Motor neuron (in vitro differentiated cells): Measurements from ENCODE around the gene TMEM120B. TPM values are rescaled to one million over a fixed set of nuclear protein-coding genes. Genes with fewer than 3 reads are reported as not detected.
A peak's percentile ranks its signal among the peaks of the same experiment; 100 is the strongest.

ENCODE experiments used
- ATAC-seq, 8 experiments: fragments of 200-7000 bp; cut with Tn5 transposase; replicated peaks in 6 of 8; 2 replicates each; pipeline ENCODE4 v1.8.0; 2021; ENCODE audit warnings: mild to moderate bottlenecking in 8 of 8, moderate library complexity in 8 of 8
- H3K27ac ChIP-seq, 2 donors: fragments of 250-450 bp; sonication (Bioruptor Pico); 2 replicates each; pipeline ENCODE4 v1.9.0; 2021; ENCODE audit warnings: antibody characterized with exemption in 2 of 2, mild to moderate bottlenecking in 2 of 2, moderate library complexity in 1 of 2
- H3K4me1 ChIP-seq, 2 donors: fragments of 250-450 bp; sonication (Bioruptor Pico); replicated peaks in 1 of 2; 2 replicates each; pipeline ENCODE4 v1.6.1; 2021; ENCODE audit warnings: antibody characterized with exemption in 2 of 2, mild to moderate bottlenecking in 2 of 2, moderate library complexity in 1 of 2
- H3K4me3 ChIP-seq, 5 donors: fragments of 250-450 bp; sonication (Bioruptor Pico); 2 replicates each; pipeline ENCODE4 v1.9.0; 2021; ENCODE audit warnings: antibody characterized with exemption in 5 of 5, mild to moderate bottlenecking in 5 of 5, moderate library complexity in 4 of 5
- WGBS, 10 experiments: fragments of 450-650 bp; shearing (Covaris generic); methylation state at CpG; one replicate each; pipeline ENCODE4 v1.0.0; 2022; 5-methylcytosine and 5-hydroxymethylcytosine counted together
- in situ Hi-C, 9 experiments: fragments of 400-800 bp; cut with MboI; loops; one replicate each; pipeline ENCODE4 v1.15.0; 2021; ENCODE audit warnings: low sequenced_read_pairs in 9 of 9, low pct_unique_long_range_greater_than_20kb in 2 of 9; ENCODE audit not compliant: unreplicated experiment in 9 of 9
- total RNA-seq, 8 experiments: library from RNA; unstranded; fragments of 300-600 nt; gene quantifications; 2 replicates each; pipeline versions ENCODE4 v1.2.3 to v1.2.4, GENCODE V29; 2022

The TMEM120B gene
- total RNA-seq, 8 experiments from 2014 or later: 4.9 to 13.4 (median 7.7) TPM

DNA sequence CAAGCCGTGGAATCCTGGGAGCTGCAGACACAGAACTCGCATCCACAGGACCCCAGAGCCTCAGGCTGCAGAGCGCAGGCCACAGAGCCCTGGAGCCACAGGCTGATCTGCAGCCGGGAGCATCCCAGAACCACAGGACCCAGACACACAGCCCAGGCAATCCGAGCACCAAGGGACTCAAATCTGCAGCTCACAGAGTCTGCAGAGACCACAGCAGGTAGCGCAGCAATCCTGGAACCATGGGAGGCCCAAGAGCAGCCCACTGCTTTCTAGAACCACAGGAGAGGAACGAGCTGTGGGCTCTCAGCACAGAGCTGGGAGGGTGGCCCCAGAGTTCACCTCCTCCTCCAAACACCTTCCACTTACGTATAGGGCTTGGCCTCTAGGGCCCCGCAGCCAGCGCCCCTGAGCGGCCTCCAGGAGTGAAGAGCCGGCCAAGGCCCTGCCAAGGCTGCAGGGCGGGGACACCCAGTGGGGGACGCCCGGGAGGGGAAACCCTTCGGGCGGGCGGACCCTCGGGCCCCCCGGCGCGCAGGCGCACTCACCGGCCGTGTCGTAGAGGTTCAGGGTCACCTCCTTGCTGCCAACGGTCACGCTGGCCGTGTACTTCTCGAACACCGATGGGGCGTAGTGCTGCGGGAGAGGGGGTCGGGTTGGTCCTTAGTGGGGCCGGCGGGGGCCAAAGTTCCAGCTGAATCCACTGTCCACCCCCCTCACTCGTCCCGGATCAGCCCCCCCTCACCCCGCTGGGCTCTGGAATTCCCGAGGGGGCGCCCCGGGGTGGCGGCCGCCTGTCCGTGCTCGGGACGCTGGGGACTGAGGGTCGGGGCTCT lies 80.3 kb downstream of the TMEM120B start:
- Histone ChIP-seq H3K4me1 (peaks cover 36 to 38% of the 10 kb centered on the region in 2 donors), H3K4me3 (peak overlapping the region in 4 of 5 donors; percentile 21 to 34 (median 30)), H3K27ac (no peak overlapping the region)
- no peak for ATAC-seq
- 40 to 100% (median 88%) methylated on average over 1 to 6 of the region's 48 CpGs; no CpG with 5 or more reads in 5 of the 10 experiments for WGBS, 10 experiments
- in situ Hi-C loops: loop anchor here in 3 of 9 experiments (10.0 to 25.0 kb wide), 2 partner anchors 88 to 106 kb away; no protein-coding TSS in a partner anchor

DNA sequence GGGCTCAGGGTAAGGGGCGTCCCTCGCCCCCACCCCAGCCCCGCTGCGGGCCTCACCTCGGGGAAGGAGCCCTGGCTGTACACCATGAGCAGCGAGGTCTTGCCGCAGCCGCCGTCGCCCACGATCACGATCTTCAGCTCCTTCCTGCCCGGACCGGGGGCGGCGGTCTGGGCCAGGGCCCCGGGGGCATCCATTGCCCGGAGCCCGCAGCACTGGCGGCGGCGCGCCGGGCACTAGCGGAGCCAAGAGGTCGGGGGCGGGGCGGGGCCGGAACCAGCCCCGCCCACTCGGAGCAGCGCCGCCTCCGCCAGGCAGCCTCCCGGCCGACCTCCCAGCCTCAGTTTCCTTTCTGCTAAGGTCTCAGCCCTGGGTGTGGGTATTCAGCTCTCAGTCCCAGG lies 80.9 kb downstream of the TMEM120B start, which contains the start of gene RHOF:
Gene RHOF, minus strand, starts transcription at position 249 of the 398 bp plus-strand sequence. Its CDS starts 55 bp downstream, at position 194.
- Histone ChIP-seq H3K4me3 (peak within 1 kb of the TSS; percentile 16 to 34 (median 28)), H3K4me1 (peaks cover 42 to 44% of the 10 kb centered on the region in 2 donors), H3K27ac (peak within 1 kb of the TSS; percentile 27 to 66)
- peak in 3 of 8 experiments; percentile 0 to 7 (median 1) for ATAC-seq
- WGBS, 10 experiments: 20% methylated on average over 4 of the region's 36 CpGs; no CpG with 5 or more reads in 9 of the 10 experiments
- in situ Hi-C loops: loop anchor here in 3 of 9 experiments (10.0 to 25.0 kb wide), 2 partner anchors 89 to 106 kb away; no protein-coding TSS in a partner anchor

DNA sequence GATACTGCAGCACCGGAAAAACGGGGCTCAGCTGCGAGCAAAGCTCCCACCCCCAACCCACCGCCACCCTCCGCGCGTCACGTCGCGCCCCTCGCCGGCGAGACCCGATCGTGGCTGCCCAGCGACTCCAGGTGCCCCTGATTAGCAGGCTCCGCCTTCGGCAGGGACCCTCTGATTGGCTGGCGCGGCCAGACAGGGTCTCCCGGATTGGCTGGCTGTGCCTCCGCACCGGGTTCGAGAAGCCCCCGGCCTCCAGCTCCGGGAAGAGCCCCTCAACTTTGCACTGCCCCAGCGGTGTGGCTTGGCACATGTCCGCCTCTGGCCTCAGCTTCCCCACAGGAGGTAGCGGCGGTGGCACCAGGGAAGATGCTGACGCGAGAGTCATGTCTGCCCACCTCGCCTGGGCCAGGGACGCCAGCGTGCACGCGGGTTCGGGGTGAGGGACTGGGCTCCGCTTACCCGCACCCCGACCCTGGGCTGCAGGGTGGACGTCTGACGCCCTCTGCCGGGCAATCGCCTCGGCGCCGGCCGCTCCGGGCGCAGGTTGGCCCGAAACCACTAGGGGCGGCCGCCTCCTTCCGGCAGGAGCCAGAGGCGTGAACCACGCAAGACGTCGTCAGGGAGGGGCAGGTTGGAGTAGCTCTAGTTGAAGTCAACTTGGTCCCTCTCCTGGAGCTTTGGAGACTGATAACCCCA lies 81.4 kb downstream of the TMEM120B start:
- Histone ChIP-seq H3K27ac (peak overlapping the region; percentile 27 to 66), H3K4me1 (peaks cover 48 to 50% of the 10 kb centered on the region in 2 donors), H3K4me3 (peak overlapping the region; percentile 16 to 34 (median 28))
- WGBS, 10 experiments: 2% methylated on average over 18 of the region's 59 CpGs; no CpG with 5 or more reads in 9 of the 10 experiments
- ATAC-seq: peak; percentile 36 to 69 (median 56)
- in situ Hi-C loops: loop anchor here in 3 of 9 experiments (10.0 to 25.0 kb wide), 2 partner anchors 89 to 107 kb away; no protein-coding TSS in a partner anchor

DNA sequence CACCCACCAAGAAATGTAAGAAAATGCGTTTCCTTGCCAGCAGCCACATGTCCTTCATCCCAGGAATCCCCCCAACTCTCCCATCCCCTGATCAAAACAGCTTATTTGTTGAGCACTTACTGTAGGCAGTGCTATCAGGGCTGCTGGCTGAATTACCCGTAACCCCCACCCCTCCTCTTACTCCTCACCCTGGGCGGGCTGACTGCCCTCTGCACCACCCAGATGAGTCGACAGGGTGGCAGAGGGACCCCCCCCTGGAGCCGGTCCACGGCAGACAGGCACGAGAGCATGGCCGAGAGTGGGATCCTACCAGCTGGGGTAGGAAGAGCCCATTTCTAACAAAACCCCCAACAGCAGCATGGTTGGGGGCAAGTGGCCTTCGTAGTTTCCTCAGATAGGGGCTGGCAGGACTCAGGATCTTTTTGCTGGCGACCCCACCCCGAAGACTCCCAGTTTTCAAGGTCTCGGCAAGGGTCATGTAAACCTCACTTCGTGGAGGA lies 82.0 kb downstream of the TMEM120B start:
- Histone ChIP-seq H3K4me3 (peak overlapping the region in 3 of 5 donors; percentile 16 to 34 (median 33)), H3K27ac (peak overlapping the region; percentile 27 to 66), H3K4me1 (peaks cover 48 to 53% of the 10 kb centered on the region in 2 donors)
- peak; percentile 2 to 11 (median 4) for ATAC-seq
- WGBS, 10 experiments: 0 to 80% (median 0%) methylated on average over 1 to 8 of the region's 13 CpGs; no CpG with 5 or more reads in 5 of the 10 experiments
- in situ Hi-C loops: loop anchor here in 3 of 9 experiments (10.0 to 25.0 kb wide), 2 partner anchors 90 to 107 kb away; no protein-coding TSS in a partner anchor

DNA sequence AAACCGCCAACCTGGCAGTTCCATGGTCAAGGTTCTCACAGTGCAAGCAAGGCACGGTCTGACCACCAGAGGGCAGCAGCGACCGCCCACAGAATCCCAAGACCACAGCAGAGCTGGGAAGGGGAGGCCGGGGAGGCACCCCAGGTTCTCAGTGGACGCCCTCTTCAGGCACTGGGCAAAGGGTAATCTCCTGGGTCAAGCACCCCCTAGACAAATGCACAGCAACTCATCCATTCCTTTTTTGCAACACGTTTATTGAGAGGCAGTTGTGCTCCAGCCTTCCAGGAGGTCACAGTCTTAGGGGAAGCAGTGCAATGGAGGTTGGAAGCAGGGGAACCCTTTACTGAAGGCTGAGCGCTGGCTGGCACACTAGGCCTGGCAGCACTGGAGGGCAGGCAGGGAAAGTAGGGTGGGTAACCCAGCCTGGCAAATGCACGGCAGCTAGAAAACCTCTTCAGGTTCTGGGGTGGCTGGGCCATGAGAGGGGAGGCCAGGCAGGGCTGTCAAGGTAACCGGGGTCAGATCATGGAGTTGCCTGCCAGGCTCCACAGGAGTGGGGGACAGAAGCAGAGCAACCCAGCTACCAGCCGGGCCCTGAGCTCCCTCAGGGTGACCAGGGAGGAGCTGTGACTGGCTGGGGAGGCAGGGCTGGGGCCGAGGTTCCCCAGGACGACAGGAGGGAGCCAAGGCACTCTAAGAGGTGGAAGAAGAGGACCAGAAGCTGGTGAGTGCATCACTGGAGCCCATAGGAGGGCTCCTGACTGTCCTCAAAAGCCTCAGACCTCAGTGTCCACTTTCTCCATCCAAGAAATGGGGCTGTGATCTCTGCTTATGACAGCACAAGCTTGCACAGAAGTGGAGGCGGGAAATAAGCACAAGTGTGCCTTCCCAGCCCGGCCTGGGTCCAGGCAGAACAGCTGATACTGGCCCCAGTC lies 82.7 kb downstream of the TMEM120B start:
- peak; percentile 2 to 15 (median 10) for ATAC-seq
- 0 to 87% (median 15%) methylated on average over 1 to 6 of the region's 15 CpGs; no CpG with 5 or more reads in 2 of the 10 experiments for WGBS, 10 experiments
- Histone ChIP-seq H3K4me1 (peaks cover 48 to 53% of the 10 kb centered on the region in 2 donors), H3K4me3 (peak overlapping the region in 2 of 5 donors; percentile 33 to 34), H3K27ac (peak overlapping the region; percentile 27 to 66)
- in situ Hi-C loops: loop anchor here in 3 of 9 experiments (10.0 to 25.0 kb wide), 2 partner anchors 90 to 108 kb away; no protein-coding TSS in a partner anchor

DNA sequence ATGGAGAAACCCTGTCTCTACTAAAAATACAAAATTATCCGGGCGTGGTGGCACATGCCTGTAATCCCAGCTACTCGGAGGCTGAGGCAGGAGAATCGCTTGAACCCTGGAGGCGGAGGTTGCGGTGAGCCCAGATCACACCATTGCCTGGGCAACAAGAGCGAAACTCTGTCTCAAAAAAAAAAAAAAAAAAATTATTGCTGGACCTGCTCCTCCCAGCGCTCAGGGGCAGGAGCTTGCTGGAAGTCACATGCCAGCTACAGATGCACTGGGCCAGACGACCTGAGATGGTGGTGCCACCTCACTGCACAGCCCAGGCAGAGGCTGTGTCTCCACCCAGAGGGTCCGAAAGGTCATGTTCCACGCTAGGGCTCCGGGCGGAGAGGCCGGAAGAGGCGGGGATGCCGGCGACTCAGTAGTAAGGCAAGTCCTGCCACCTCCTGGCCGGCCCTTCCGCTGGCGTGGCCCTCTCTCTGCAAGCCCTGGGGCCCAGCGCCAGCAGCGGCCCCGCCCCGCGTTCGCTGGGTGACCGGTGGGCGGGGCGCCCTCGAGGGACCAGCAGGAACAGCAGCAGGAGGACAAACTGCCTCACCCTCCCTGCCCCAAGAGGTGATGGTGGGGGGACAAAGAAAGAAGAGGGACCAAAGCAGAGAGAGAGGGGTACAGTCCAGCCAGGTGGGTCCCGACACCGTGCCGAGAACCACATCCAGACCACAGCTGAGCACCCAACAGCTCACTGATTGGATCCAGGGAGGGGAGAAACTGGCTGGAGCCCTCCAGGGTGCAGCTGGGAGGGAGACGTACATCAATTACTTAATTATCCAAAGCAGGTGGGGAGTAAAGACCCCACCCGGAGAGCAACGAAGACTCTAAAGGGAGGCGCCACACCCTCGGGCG lies 84.6 kb downstream of the TMEM120B start:
- WGBS, 10 experiments: 0 to 31% (median 7%) methylated on average over 4 to 10 of the region's 39 CpGs
- Histone ChIP-seq H3K4me3 (peak overlapping the region; percentile 54 to 92 (median 57)), H3K4me1 (peaks cover 48 to 53% of the 10 kb centered on the region in 2 donors), H3K27ac (peak overlapping the region; percentile 98 to 100)
- in situ Hi-C loops: loop anchor here in 3 of 9 experiments (10.0 to 25.0 kb wide), 2 partner anchors 92 to 110 kb away; no protein-coding TSS in a partner anchor
- peak; percentile 15 to 68 (median 59) for ATAC-seq

DNA sequence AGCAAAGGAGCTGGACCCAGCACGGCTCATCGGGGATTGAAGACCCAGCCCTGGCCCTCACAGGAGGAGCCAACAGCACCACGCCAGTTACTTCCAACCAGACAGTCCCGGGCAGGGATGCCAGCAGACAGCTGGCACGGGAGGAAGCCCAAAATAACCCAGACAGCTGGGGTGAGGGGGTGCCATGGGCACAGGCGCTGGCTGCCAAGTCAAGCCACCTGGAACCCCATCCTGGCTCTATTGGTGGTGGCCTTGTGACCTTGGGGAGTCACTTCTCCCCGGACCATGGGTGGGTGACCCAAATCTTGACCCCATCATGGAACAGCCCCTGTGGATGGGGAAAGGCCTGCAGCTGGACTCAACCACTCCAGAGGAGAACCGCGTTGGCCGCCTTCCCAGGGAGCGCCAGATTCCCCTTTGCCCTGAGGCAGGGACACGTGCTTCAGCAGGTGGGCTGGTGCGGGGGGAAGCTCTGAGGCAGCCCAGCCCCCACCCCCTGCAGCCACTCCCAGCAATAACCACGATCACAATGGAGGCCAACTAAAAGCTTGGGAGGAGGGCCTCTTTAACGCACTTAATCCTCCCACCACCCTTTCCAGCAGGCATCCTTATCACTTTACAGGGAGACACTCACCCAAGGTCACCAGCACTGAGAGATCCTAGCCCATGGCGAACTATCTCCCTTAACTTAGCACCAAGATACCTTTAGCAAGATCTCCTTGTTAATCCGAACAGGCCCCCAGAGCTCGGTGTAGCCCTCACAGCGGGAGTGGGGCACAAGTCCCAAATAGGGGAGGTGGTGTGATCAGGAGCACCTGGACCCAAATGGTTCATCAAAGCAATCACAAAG lies 85.6 kb downstream of the TMEM120B start:
- H3K4me1 ChIP-seq: peaks cover 41 to 51% of the 10 kb centered on the region in 2 donors
- peak in 1 of 8 experiments; percentile 1 for ATAC-seq
- 0 to 80% (median 20%) methylated on average over 1 to 4 of the region's 19 CpGs; no CpG with 5 or more reads in 3 of the 10 experiments for WGBS, 10 experiments
- in situ Hi-C loops: loop anchor here in 3 of 9 experiments (10.0 to 25.0 kb wide), 2 partner anchors 93 to 111 kb away; no protein-coding TSS in a partner anchor
- H3K27ac ChIP-seq: peak overlapping the region; percentile 98 to 100
- H3K4me3 ChIP-seq: peak overlapping the region; percentile 54 to 92 (median 57)

DNA sequence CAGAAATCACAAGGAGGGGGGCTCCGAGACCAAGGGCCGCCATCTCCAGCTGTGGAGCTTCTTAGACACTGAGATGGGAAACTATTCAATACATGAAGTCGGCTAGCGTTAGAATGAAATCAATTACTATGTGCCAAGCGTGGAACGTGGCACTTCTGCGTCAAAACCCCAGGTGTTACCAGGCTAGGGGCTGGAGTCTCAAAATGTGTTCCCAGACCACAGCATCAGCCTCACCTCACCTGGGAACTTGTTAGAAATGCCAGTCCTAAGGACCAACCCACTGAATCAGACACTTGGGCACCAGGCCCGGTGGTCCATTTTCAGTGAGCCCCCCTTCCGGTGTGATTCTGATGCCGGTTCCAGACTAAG lies 86.2 kb downstream of the TMEM120B start:
- H3K4me3 ChIP-seq: peak overlapping the region; percentile 54 to 92 (median 57)
- in situ Hi-C loops: loop anchor here in 3 of 9 experiments (10.0 to 25.0 kb wide), 2 partner anchors 94 to 111 kb away; no protein-coding TSS in a partner anchor
- peaks cover 41 to 44% of the 10 kb centered on the region in 2 donors for H3K4me1 ChIP-seq
- WGBS, 10 experiments: 8 to 90% (median 20%) methylated on average over 1 to 6 of the region's 10 CpGs; no CpG with 5 or more reads in 3 of the 10 experiments
- ATAC-seq: no peak
- peak overlapping the region; percentile 98 to 100 for H3K27ac ChIP-seq

DNA sequence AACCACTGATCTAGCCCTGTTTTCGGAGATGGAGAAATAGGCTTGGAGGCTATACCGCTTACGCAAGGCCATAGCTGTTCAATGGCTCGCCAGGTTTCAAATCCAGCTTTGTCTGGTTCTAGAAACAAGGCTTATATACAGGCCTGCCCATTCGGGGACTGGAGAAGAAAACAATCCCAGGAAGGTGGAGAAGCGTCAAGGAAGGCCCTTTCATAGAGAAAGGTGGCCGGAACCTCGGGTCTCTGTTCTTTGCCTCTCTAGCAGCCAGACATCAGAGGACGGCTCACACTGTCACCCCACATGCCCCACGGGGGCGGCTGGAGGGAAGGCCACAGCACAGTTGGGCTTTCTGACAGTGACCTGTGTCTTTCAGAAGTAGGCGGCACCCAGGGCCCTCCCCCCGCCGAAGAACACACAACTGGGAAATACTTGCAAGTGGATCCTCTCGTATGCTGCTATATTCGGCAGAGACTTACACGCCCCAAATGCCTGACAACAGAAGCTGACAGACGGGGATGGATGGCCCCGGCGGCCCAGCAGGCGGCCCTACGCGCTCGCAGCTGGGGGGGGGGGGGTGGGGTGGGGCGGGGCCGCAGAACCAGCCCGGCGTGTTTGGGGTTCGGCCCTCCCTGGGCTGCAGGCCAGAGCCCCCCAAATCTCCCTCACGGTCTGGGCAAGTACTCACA lies 86.7 kb downstream of the TMEM120B start:
- peak overlapping the region; percentile 98 to 100 for H3K27ac ChIP-seq
- 0 to 31% (median 24%) methylated on average over 1 to 7 of the region's 30 CpGs; no CpG with 5 or more reads in 6 of the 10 experiments for WGBS, 10 experiments
- in situ Hi-C loops: loop anchor here in 3 of 9 experiments (10.0 to 25.0 kb wide), 2 partner anchors 94 to 112 kb away; no protein-coding TSS in a partner anchor
- H3K4me1 ChIP-seq: peaks cover 41 to 42% of the 10 kb centered on the region in 2 donors
- peak; percentile 2 to 24 (median 10) for ATAC-seq
- peak overlapping the region; percentile 54 to 92 (median 57) for H3K4me3 ChIP-seq
